ENCODE results near the gene FOS.

The FOS gene

GRCh38 chr14:75322746-75323145 lies 44.1 kb downstream of the FOS start:
- no peak for DNase-seq

GRCh38 chr14:75323571-75323970 lies 44.9 kb downstream of the FOS start:
- no peak for DNase-seq

GRCh38 chr14:75328558-75329155 lies 50.0 kb downstream of the FOS start:
- DNase-seq: no peak

GRCh38 chr14:75329369-75329768 lies 50.7 kb downstream of the FOS start:
- DNase-seq: no peak

- DNase-seq: no peak
Measured at GRCh38 chr14:75331471-75331870, 52.8 kb downstream of the FOS start.

Data from stimulated activated naive CD4-positive, alpha-beta T cell (primary cell).